H9 (cell line): Measurements from ENCODE around the gene ABHD16B. TPM values are rescaled to one million over a fixed set of nuclear protein-coding genes. Genes with fewer than 3 reads are reported as not detected.

Experiments used
- DNase-seq: peaks from one replicate; pipeline ENCODE4 v3.0.0-alpha.2; 2017
- H2AFZ ChIP-seq: one replicate; pipeline ENCODE4 v1.6.1; 2013; ENCODE audit warnings: mild to moderate bottlenecking, low read length, control low read depth, moderate library complexity
- H2AK5ac ChIP-seq: 2 replicates; pipeline ENCODE4 v1.6.1; 2013; ENCODE audit warnings: low read length, control low read depth, mixed read lengths; ENCODE audit not compliant: insufficient read length
- H2BK120ac ChIP-seq: one replicate; pipeline ENCODE4 v1.6.1; 2013; ENCODE audit warnings: low read depth, mild to moderate bottlenecking, low read length, control low read depth, inconsistent platforms; ENCODE audit not compliant: poor library complexity, severe bottlenecking
- H2BK12ac ChIP-seq: 2 replicates; pipeline ENCODE4 v1.6.1; 2013; ENCODE audit warnings: low read length, control low read depth, mixed read lengths, low read depth; ENCODE audit not compliant: insufficient read length
- H2BK15ac ChIP-seq: 2 replicates; pipeline ENCODE4 v1.6.1; 2013; ENCODE audit warnings: low read depth, low read length, control low read depth
- H2BK20ac ChIP-seq: one replicate; pipeline ENCODE4 v1.6.1; 2013; ENCODE audit warnings: low read depth, mild to moderate bottlenecking, low read length, control low read depth, inconsistent platforms; ENCODE audit not compliant: poor library complexity, severe bottlenecking
- H2BK5ac ChIP-seq: 2 replicates; pipeline ENCODE4 v1.6.1; 2013; ENCODE audit warnings: low read length, control low read depth, mixed read lengths; ENCODE audit not compliant: insufficient read length
- H3K14ac ChIP-seq: 2 replicates; pipeline ENCODE4 v1.6.1; 2013; ENCODE audit warnings: low read length, control low read depth; ENCODE audit not compliant: insufficient read depth
- H3K18ac ChIP-seq: 2 replicates; pipeline ENCODE4 v1.6.1; 2013; ENCODE audit warnings: low read depth, mild to moderate bottlenecking, mixed read lengths, low read length, control low read depth; ENCODE audit not compliant: insufficient read length
- H3K23ac ChIP-seq: 2 replicates; pipeline ENCODE4 v1.6.1; 2013; ENCODE audit warnings: low read length, control low read depth, mixed read lengths, low read depth; ENCODE audit not compliant: insufficient read length
- H3K23me2 ChIP-seq: 2 replicates; pipeline ENCODE4 v1.6.1; 2013; ENCODE audit warnings: low read depth, mild to moderate bottlenecking, mixed read lengths, low read length, control low read depth; ENCODE audit not compliant: insufficient read length, poor library complexity, severe bottlenecking
- H3K27ac ChIP-seq: 2 replicates; pipeline ENCODE4 v1.5.1; 2013; ENCODE audit warnings: low read length, control low read depth, mixed read lengths, low read depth; ENCODE audit not compliant: insufficient read length
- H3K27me3 ChIP-seq: 2 replicates; pipeline ENCODE4 v1.6.1; 2013; ENCODE audit warnings: low read length, control low read depth, inconsistent platforms; ENCODE audit not compliant: insufficient read depth
- H3K4ac ChIP-seq: 2 replicates; pipeline ENCODE4 v1.6.1; 2013; ENCODE audit warnings: low read depth, mild to moderate bottlenecking, control low read depth, inconsistent platforms, low read length, moderate library complexity
- H3K4me1 ChIP-seq: 2 replicates; pipeline ENCODE4 v1.6.1; 2013; ENCODE audit warnings: low read length, control low read depth, inconsistent platforms; ENCODE audit not compliant: insufficient read depth
- H3K4me2 ChIP-seq: 2 replicates; pipeline ENCODE4 v1.6.1; 2013; ENCODE audit warnings: low read length, control low read depth, mixed read lengths; ENCODE audit not compliant: insufficient read length, insufficient read depth
- H3K56ac ChIP-seq: 2 replicates; pipeline ENCODE4 v1.6.1; 2013; ENCODE audit warnings: low read depth, mild to moderate bottlenecking, mixed read lengths, low read length, control low read depth; ENCODE audit not compliant: insufficient read length
- H3K79me1 ChIP-seq: 2 replicates; pipeline ENCODE4 v1.6.1; 2013; ENCODE audit warnings: low read depth, mild to moderate bottlenecking, moderate library complexity, low read length, control low read depth, inconsistent platforms; ENCODE audit not compliant: insufficient read depth, poor library complexity, severe bottlenecking
- H3K79me2 ChIP-seq: 2 replicates; pipeline ENCODE4 v1.6.1; 2013; ENCODE audit warnings: low read length, control low read depth, inconsistent platforms; ENCODE audit not compliant: insufficient read depth
- H3K9ac ChIP-seq: 2 replicates; pipeline ENCODE4 v1.6.1; 2013; ENCODE audit warnings: low read length, control low read depth, mixed read lengths; ENCODE audit not compliant: insufficient read length; ENCODE audit errors: extremely low read depth
- H3K9me3 ChIP-seq: one replicate; pipeline ENCODE4 v1.6.1; 2013; ENCODE audit warnings: low read depth, low read length, inconsistent platforms; ENCODE audit not compliant: control insufficient read depth
- H3T11ph ChIP-seq: one replicate; pipeline ENCODE4 v1.6.1; 2013; ENCODE audit warnings: mild to moderate bottlenecking, low read length, control low read depth, inconsistent platforms
- H4K20me1 ChIP-seq: one replicate; pipeline ENCODE4 v1.6.1; 2013; ENCODE audit not compliant: control insufficient read depth, insufficient read length, insufficient read depth
- H4K5ac ChIP-seq: 2 replicates; pipeline ENCODE4 v1.6.1; 2013; ENCODE audit warnings: low read depth, mild to moderate bottlenecking, mixed read lengths, low read length, control low read depth; ENCODE audit not compliant: insufficient read length
- H4K8ac ChIP-seq: replicated peaks from 2 replicates; pipeline ENCODE4 v1.6.1; 2013; ENCODE audit warnings: low read length, control low read depth, mixed read lengths, low read depth; ENCODE audit not compliant: insufficient read length
- H4K91ac ChIP-seq: 2 replicates; pipeline ENCODE4 v1.6.1; 2013; ENCODE audit warnings: low read depth, mild to moderate bottlenecking, moderate library complexity, mixed read lengths, low read length, control low read depth; ENCODE audit not compliant: insufficient read length
- H3K27ac Mint-ChIP-seq, 3 experiments: 2 replicates in 2 of 3; 3 replicates in 1 of 3; pipeline ENCODE4 v1.8.0; 2020 to 2021; ENCODE audit warnings: mixed read lengths in 3 of 3, mild to moderate bottlenecking in 1 of 3, moderate library complexity in 1 of 3
- H3K27me3 Mint-ChIP-seq: 2 replicates; pipeline ENCODE4 v1.8.0; 2021; ENCODE audit warnings: low read depth, mild to moderate bottlenecking, moderate library complexity, mixed read lengths
- H3K36me3 Mint-ChIP-seq, 3 experiments: 2 replicates in 2 of 3; 3 replicates in 1 of 3; pipeline ENCODE4 v1.8.0; 2020 to 2021; ENCODE audit warnings: low read depth in 3 of 3, mixed read lengths in 3 of 3; ENCODE audit not compliant: insufficient read depth in 1 of 3
- H3K4me1 Mint-ChIP-seq, 2 experiments: 2 replicates each; pipeline ENCODE4 v1.8.0; 2020; ENCODE audit warnings: mixed read lengths in 2 of 2
- H3K4me3 Mint-ChIP-seq, 2 experiments: 2 replicates in 1 of 2; 3 replicates in 1 of 2; pipeline ENCODE4 v1.8.0; 2020 to 2021; ENCODE audit warnings: mild to moderate bottlenecking in 2 of 2, mixed read lengths in 2 of 2, moderate library complexity in 1 of 2
- H3K9me3 Mint-ChIP-seq, 2 experiments: 2 replicates in 1 of 2; 3 replicates in 1 of 2; pipeline ENCODE4 v1.8.0; 2020; ENCODE audit warnings: mild to moderate bottlenecking in 2 of 2, mixed read lengths in 2 of 2, moderate library complexity in 1 of 2
- WGBS: extraction: QIAGEN DNeasy Blood & Tissue Kit; methylation state at CpG from one replicate; pipeline ENCODE4 v1.1.7; 2013; ENCODE audit warnings: missing lambda C conversion rate, low lambda C conversion rate, mixed read lengths; ENCODE audit not compliant: insufficient read length; ENCODE audit errors: extremely low coverage; 5-methylcytosine and 5-hydroxymethylcytosine counted together
- total RNA-seq: library from RNA; stranded (reverse); gene quantifications from 2 replicates; pipeline ENCODE4 v1.2.1, GENCODE V29; 2021
- TF ChIP-seq, protein P1 (sequence below): fragments of 200-600 bp; sonication (generic); conservative IDR thresholded peaks from 3 replicates; pipeline ENCODE4 v1.8.0; 2021; ENCODE audit warnings: antibody characterized with exemption, mild to moderate bottlenecking

ABHD16B gene
- total RNA-seq, 1 experiment from 2014 or later, result not detected

DNA sequence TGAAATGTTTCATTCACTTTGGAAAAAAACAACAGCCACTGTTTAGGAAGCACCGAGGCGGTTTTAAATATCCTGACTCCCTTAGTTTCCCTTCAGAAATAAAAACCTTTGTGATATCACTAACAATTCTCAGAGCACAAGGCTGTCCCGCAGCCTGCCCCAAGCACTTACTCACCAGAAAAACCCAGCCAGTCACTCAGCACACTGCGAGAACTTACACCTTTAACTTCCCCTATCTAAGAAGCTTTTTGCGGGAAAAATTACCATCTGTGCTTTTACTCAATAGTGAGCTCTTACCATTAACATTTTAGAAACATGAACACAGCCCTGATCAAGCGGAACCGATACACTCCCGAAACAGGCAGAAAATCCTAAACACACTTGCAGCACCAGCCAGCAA lies 39.5 kb upstream of the ABHD16B start:
- Histone ChIP-seq H2BK120ac (no peak overlapping the region), H3K23me2 (no peaks in the 10 kb centered on the region), H3K9me3 (no peaks in the 10 kb centered on the region), H3K14ac (no peak overlapping the region), H2BK12ac (no peak overlapping the region), H3K23ac (no peak overlapping the region), H2AFZ (no peak overlapping the region), H4K5ac (no peak overlapping the region), H3K9ac (no peak overlapping the region), H3K4me2 (no peak overlapping the region), H2BK5ac (no peak overlapping the region), H3K27me3 (no peaks in the 10 kb centered on the region), H2BK20ac (no peak overlapping the region), H3K4me1 (no peaks in the 10 kb centered on the region), H4K20me1 (no peaks in the 10 kb centered on the region), H2AK5ac (no peak overlapping the region), H3K18ac (no peak overlapping the region), H3K4ac (no peak overlapping the region), H3K79me2 (peaks cover 2% of the 10 kb centered on the region; the same call in 1 of the 2 replicates), H3T11ph (no peak overlapping the region), H3K79me1 (peaks cover 10% of the 10 kb centered on the region), H4K8ac (no peak overlapping the region), H3K27ac (no peak overlapping the region), H2BK15ac (no peak overlapping the region), H4K91ac (no peak overlapping the region), H3K56ac (no peak overlapping the region)
- H3K9me3 Mint-ChIP-seq, result no peaks in the 10 kb centered on the region; a peak in 1 of 5 replicates
- TF ChIP-seq, protein P1, sequence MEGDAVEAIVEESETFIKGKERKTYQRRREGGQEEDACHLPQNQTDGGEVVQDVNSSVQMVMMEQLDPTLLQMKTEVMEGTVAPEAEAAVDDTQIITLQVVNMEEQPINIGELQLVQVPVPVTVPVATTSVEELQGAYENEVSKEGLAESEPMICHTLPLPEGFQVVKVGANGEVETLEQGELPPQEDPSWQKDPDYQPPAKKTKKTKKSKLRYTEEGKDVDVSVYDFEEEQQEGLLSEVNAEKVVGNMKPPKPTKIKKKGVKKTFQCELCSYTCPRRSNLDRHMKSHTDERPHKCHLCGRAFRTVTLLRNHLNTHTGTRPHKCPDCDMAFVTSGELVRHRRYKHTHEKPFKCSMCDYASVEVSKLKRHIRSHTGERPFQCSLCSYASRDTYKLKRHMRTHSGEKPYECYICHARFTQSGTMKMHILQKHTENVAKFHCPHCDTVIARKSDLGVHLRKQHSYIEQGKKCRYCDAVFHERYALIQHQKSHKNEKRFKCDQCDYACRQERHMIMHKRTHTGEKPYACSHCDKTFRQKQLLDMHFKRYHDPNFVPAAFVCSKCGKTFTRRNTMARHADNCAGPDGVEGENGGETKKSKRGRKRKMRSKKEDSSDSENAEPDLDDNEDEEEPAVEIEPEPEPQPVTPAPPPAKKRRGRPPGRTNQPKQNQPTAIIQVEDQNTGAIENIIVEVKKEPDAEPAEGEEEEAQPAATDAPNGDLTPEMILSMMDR, result no peak
- no CpG with 5 or more reads among the region's 8 CpGs for WGBS
- peak overlapping the region in 2 of 3 experiments; percentile 6 to 74; a peak in 4 of 7 replicates for H3K27ac Mint-ChIP-seq
- no peak for DNase-seq
- H3K4me3 Mint-ChIP-seq, result no peak overlapping the region
- H3K27me3 Mint-ChIP-seq, result no peaks in the 10 kb centered on the region
- peaks cover 0 to 9% (median 8%) of the 10 kb centered on the region in 3 experiments; a peak in 4 of 7 replicates for H3K36me3 Mint-ChIP-seq
- peaks cover 14 to 18% of the 10 kb centered on the region in 2 experiments for H3K4me1 Mint-ChIP-seq
